Lower leg skin (tissue), 3 donors: Measurements from ENCODE around the gene TMEM135.
"Not testable (repeated sequence)": the region's sequence is repeated elsewhere in the genome, so short reads cannot be mapped to it uniquely, and the experiment has no call there.

Experiments
- CTCF ChIP-seq, 3 donors: fragments of 450-650 bp; IDR thresholded peaks; one replicate each; pipeline ENCODE4 v1.5.1; 2016; ENCODE audit warnings: antibody characterized with exemption in 3 of 3, mild to moderate bottlenecking in 3 of 3, moderate library complexity in 2 of 3
- POLR2A ChIP-seq, 2 donors: fragments of 450-650 bp; IDR thresholded peaks; one replicate each; pipeline ENCODE4 v1.6.1; 2016 to 2017; ENCODE audit warnings: antibody characterized with exemption in 2 of 2, mild to moderate bottlenecking in 1 of 2, moderate library complexity in 1 of 2

GRCh38 chr11:87188921-87189320 lies 151.2 kb downstream of the TMEM135 start:
- not testable (repeated sequence) for TF ChIP-seq CTCF, POLR2A (IDR thresholded peaks at IDR 0.05)
